HepG2 (cell line): Measurements from ENCODE around the gene FNBP1L. TPM values are rescaled to one million over a fixed set of nuclear protein-coding genes. Genes with fewer than 3 reads are reported as not detected.

Experiments used
- ATAC-seq: fragments of 200-7000 bp; cut with Tn5 transposase; 3 replicates; pipeline ENCODE4 v1.9.1; 2020; ENCODE audit warnings: mild to moderate bottlenecking, moderate library complexity
- BruUV-seq: library from RNA; stranded (reverse); fragments of 400-500 nt; replicated peaks from 2 replicates; lab custom pipeline; 2021; lab: Mats Ljungman, UMichigan
- CTCF ChIA-PET: fragments of 300-600 bp; formaldehyde crosslinking; extraction: SDS; loops from one replicate; lab custom pipeline; 2021; ENCODE audit warnings: low total read pairs, inconsistent platforms, low intra/inter-chr PET ratio; lab: Yijun Ruan, JAX
- POLR2A ChIA-PET: fragments of 350-600 bp; sonication (Branson Sonifier 250); formaldehyde crosslinking; loops from one replicate; lab custom pipeline; 2020; ENCODE audit warnings: antibody characterized with exemption, inconsistent platforms; lab: Yijun Ruan, JAX
- DNase-seq: peaks from one replicate; pipeline ENCODE4 v3.0.0-alpha.2; 2015; ENCODE audit warnings: low spot score
- FAIRE-seq: peaks from 3 replicates; lab custom pipeline; 2011; peaks lifted over from hg19 to GRCh38; lab: Jason Lieb, UNC
- H2AFZ ChIP-seq: one replicate; pipeline ENCODE4 v1.6.1; 2011; ENCODE audit warnings: low read length, inconsistent platforms
- H3K27ac ChIP-seq: fragments of 300-600 bp; 3 replicates; pipeline ENCODE4 v1.8.0; 2011; ENCODE audit warnings: mixed run types, mild to moderate bottlenecking, mixed read lengths, low read length, inconsistent platforms; ENCODE audit not compliant: insufficient read depth; ENCODE audit errors: extremely low read length
- H3K27me3 ChIP-seq, 2 experiments: fragments of 200-600 bp in 1 of 2; 2 replicates in 1 of 2; 3 replicates in 1 of 2; pipeline versions ENCODE4 v1.6.0 to v1.8.0; 2011; ENCODE audit warnings: low read length in 2 of 2, mild to moderate bottlenecking in 2 of 2, moderate library complexity in 2 of 2, inconsistent platforms in 1 of 2; ENCODE audit not compliant: insufficient read depth in 2 of 2, control insufficient read depth in 1 of 2
- H3K36me3 ChIP-seq, 2 experiments: fragments of 200-600 bp in 1 of 2; replicated peaks in 1 of 2; 2 replicates in 1 of 2; 3 replicates in 1 of 2; pipeline versions ENCODE4 v1.5.1 to v1.8.0; 2011; ENCODE audit warnings: low read length in 2 of 2, inconsistent platforms in 1 of 2; ENCODE audit not compliant: insufficient read depth in 2 of 2, control insufficient read depth in 1 of 2
- H3K4me1 ChIP-seq: 2 replicates; pipeline ENCODE4 v1.5.1; 2012; ENCODE audit warnings: low read length, inconsistent platforms; ENCODE audit not compliant: insufficient read depth
- H3K4me2 ChIP-seq: 2 replicates; pipeline ENCODE4 v1.6.0; 2011; ENCODE audit warnings: low read depth, low read length, inconsistent platforms
- H3K4me3 ChIP-seq, 3 experiments: fragments of 200-600 bp in 1 of 3; sonication (generic), shearing (Covaris generic) in 1 of 3; replicated peaks in 1 of 3; 2 replicates each; pipeline ENCODE4 v1.5.1; 2011 to 2016; ENCODE audit warnings: low read length in 3 of 3, inconsistent platforms in 2 of 3, low read depth in 2 of 3, mild to moderate bottlenecking in 2 of 3, control low read depth in 1 of 3, mixed read lengths in 1 of 3; ENCODE audit not compliant: insufficient read depth in 1 of 3
- H3K79me2 ChIP-seq: one replicate; pipeline ENCODE4 v1.6.1; 2011; ENCODE audit warnings: low read length, inconsistent platforms; ENCODE audit not compliant: insufficient read depth
- H3K9ac ChIP-seq: 2 replicates; pipeline ENCODE4 v1.6.0; 2011; ENCODE audit warnings: mild to moderate bottlenecking, low read depth, low read length, inconsistent platforms; ENCODE audit not compliant: insufficient read depth
- H3K9me3 ChIP-seq: 2 replicates; pipeline ENCODE4 v1.5.1; 2012; ENCODE audit warnings: mild to moderate bottlenecking, low read length
- H4K20me1 ChIP-seq: 2 replicates; pipeline ENCODE4 v1.6.0; 2011; ENCODE audit warnings: inconsistent platforms, mild to moderate bottlenecking, low read length, moderate library complexity; ENCODE audit not compliant: insufficient read depth
- GPN1 ChIP-seq: sonication (generic); formaldehyde crosslinking; IDR thresholded peaks from 2 replicates; pipeline ENCODE4 v1.5.1; 2020; ENCODE audit warnings: missing genetic modification reagents, borderline replicate concordance
- SMAD1 ChIP-seq: sonication (generic); formaldehyde crosslinking; IDR thresholded peaks from 2 replicates; pipeline ENCODE4 v1.4.0; 2020; ENCODE audit warnings: missing genetic modification reagents, low read depth, mild to moderate bottlenecking, borderline replicate concordance
- TOE1 ChIP-seq: sonication (generic); formaldehyde crosslinking; IDR thresholded peaks from 2 replicates; pipeline ENCODE4 v1.4.0; 2020; ENCODE audit warnings: mild to moderate bottlenecking, missing genetic modification reagents
- ZMAT3 ChIP-seq: sonication (generic); formaldehyde crosslinking; conservative IDR thresholded peaks from 2 replicates; pipeline ENCODE4 v1.7.0; 2021; ENCODE audit warnings: missing genetic modification reagents
- ZMYM4 ChIP-seq: sonication (generic); formaldehyde crosslinking; IDR thresholded peaks from 2 replicates; pipeline ENCODE4 v1.8.1; 2023; ENCODE audit warnings: mild to moderate bottlenecking, missing genetic modification reagents
- ZNF382 ChIP-seq: sonication (generic); formaldehyde crosslinking; IDR thresholded peaks from 2 replicates; pipeline ENCODE4 v1.5.0; 2020; ENCODE audit warnings: missing genetic modification reagents, mild to moderate bottlenecking, borderline replicate concordance
- ZNF468 ChIP-seq: sonication (generic); formaldehyde crosslinking; IDR thresholded peaks from 2 replicates; pipeline ENCODE4 v1.8.0; 2022; ENCODE audit warnings: mild to moderate bottlenecking, moderate library complexity, missing genetic modification reagents
- WGBS: methylation state at CpG from one replicate; pipeline ENCODE4 v1.1.6; 2017; ENCODE audit warnings: low lambda C conversion rate; 5-methylcytosine and 5-hydroxymethylcytosine counted together
- in situ Hi-C: cut with HindIII; loops from 2 replicates; pipeline ENCODE4 v1.10.0; 2017; ENCODE audit warnings: low pct_unique_long_range_greater_than_20kb; ENCODE audit not compliant: extremely low pct_ligation_motif_present
- intact Hi-C: fragments of 100-400 bp; cut with micrococcal nuclease; formaldehyde crosslinking; loops from one replicate; pipeline ENCODE4 v1.10.0; 2022; ENCODE audit not compliant: unreplicated experiment
- polyA plus RNA-seq, 8 experiments: library from polyadenylated mRNA; depleted of rRNA in 3 of 8; stranded (reverse) in 7 of 8; unstranded in 1 of 8; fragments of >200 nt; fragmentation: Illumina TruSeq in 4 of 8; extraction: Trizol in 4 of 8; gene quantifications; 2 replicates each; pipeline versions ENCODE4 v1.2.1 to v1.2.3, GENCODE V29; 2011 to 2016; ENCODE audit warnings: low read depth in 4 of 8, missing spikeins in 1 of 8, mixed read lengths in 1 of 8; ENCODE audit not compliant: insufficient read depth in 1 of 8
- total RNA-seq, 5 experiments: library from RNA; depleted of rRNA; stranded (reverse); fragments of >200 nt; fragmentation: Illumina TruSeq; extraction: Trizol; gene quantifications; 2 replicates each; pipeline ENCODE4 v1.2.3, GENCODE V29; 2016; ENCODE audit warnings: low read depth in 1 of 5
- TF ChIP-seq, protein P1 (sequence below): sonication (generic); formaldehyde crosslinking; IDR thresholded peaks from 2 replicates; pipeline ENCODE4 v1.5.0; 2020; ENCODE audit warnings: mild to moderate bottlenecking, missing genetic modification reagents
- TF ChIP-seq, protein P2 (sequence below): sonication (generic); formaldehyde crosslinking; IDR thresholded peaks from 2 replicates; pipeline ENCODE4 v1.4.0; 2020; ENCODE audit warnings: missing genetic modification reagents
- TF ChIP-seq, protein P3 (sequence below): sonication (generic); formaldehyde crosslinking; IDR thresholded peaks from 2 replicates; pipeline ENCODE4 v1.5.0; 2020; ENCODE audit warnings: missing genetic modification reagents
- TF ChIP-seq, protein P4 (sequence below): sonication (generic); formaldehyde crosslinking; IDR thresholded peaks from 2 replicates; pipeline ENCODE4 v1.4.0; 2020; ENCODE audit warnings: missing genetic modification reagents
- TF ChIP-seq, protein P5 (sequence below): IDR thresholded peaks from 2 replicates; pipeline ENCODE4 v1.6.1; 2016; ENCODE audit warnings: low read depth, borderline replicate concordance

Gene FNBP1L
- total and polyA plus RNA-seq, 2 of the 13 experiments (the other 11 are each of a cell fraction or from before 2014, with no cell fraction given), result 24.1 to 27.1 TPM

DNA sequence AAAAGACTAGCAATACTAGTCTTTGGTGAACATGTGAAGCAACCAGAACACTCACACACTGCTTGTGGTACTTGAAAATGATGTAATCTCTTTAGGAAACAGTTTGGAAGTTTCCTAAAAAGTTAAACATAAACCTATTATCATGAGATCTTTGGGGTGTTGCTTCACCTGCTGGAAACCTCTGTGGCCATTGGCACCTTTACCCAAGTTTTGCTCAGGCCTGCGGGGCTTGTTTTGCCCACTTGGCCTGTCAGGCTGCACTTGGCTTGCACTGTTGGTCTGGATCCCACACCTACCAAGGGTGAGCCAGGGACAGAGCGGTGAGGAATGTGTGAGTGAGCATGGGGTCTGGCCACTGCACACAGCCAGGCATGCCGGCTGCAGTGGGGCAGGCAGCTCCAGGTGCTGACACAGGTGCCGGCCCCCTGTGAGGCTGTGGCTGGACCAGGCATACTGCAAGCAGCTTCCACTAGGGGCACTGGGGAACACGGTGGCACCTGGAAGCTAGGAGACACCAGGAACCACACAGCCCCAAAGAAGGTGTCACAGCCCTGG, 14.4 kb upstream of the FNBP1L start:
- no peaks in the 10 kb centered on the region for H3K9me3 ChIP-seq
- ChIA-PET POLR2A (interaction anchor here (1.4 to 2.1 kb wide), 3 partner anchors 88 to 446 kb away, joined by 5 to 10 read pairs (median 9); partner anchors contain the start of genes DNTTIP2 and DR1), CTCF (no interaction called here)
- no peak for FAIRE-seq
- no peak for DNase-seq
- no peaks in the 10 kb centered on the region for H3K36me3 ChIP-seq
- no peak overlapping the region for H2AFZ ChIP-seq
- H3K4me2 ChIP-seq, result peak overlapping the region; percentile 42; the same call in 1 of the 2 replicates
- WGBS, result 0% methylated on average over 1 of the region's 5 CpGs
- H3K4me1 ChIP-seq, result peaks cover 14% of the 10 kb centered on the region; the same call in 1 of the 2 replicates
- no peak overlapping the region for H3K4me3 ChIP-seq
- ATAC-seq, result peak; percentile 94
- BruUV-seq, result no TSS peak
- H3K79me2 ChIP-seq, result no peaks in the 10 kb centered on the region
- in situ Hi-C loops, result loop anchor here (10.0 kb wide), 1 partner anchor 391 kb away; no protein-coding TSS in a partner anchor
- H3K27me3 ChIP-seq, result no peaks in the 10 kb centered on the region; a peak in 1 of 5 replicates
- H3K9ac ChIP-seq, result no peak overlapping the region
- intact Hi-C loops, result no loop called here
- H3K27ac ChIP-seq, result no peak overlapping the region
- no peaks in the 10 kb centered on the region for H4K20me1 ChIP-seq
- TF ChIP-seq TOE1 (CRISPR knock-in tag) (no peak), ZNF468 (CRISPR knock-in tag) (no peak), SMAD1 (CRISPR knock-in tag) (no peak), GPN1 (CRISPR knock-in tag) (no peak), ZMYM4 (CRISPR knock-in tag) (peak; percentile 42; the same call in 1 of the 2 replicates), ZNF382 (CRISPR knock-in tag) (no peak), ZMAT3 (CRISPR knock-in tag) (no peak)
- TF ChIP-seq, protein P1, sequence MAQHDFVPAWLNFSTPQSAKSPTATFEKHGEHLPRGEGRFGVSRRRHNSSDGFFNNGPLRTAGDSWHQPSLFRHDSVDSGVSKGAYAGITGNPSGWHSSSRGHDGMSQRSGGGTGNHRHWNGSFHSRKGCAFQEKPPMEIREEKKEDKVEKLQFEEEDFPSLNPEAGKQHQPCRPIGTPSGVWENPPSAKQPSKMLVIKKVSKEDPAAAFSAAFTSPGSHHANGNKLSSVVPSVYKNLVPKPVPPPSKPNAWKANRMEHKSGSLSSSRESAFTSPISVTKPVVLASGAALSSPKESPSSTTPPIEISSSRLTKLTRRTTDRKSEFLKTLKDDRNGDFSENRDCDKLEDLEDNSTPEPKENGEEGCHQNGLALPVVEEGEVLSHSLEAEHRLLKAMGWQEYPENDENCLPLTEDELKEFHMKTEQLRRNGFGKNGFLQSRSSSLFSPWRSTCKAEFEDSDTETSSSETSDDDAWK (CRISPR knock-in tag), result no peak
- TF ChIP-seq, protein P2, sequence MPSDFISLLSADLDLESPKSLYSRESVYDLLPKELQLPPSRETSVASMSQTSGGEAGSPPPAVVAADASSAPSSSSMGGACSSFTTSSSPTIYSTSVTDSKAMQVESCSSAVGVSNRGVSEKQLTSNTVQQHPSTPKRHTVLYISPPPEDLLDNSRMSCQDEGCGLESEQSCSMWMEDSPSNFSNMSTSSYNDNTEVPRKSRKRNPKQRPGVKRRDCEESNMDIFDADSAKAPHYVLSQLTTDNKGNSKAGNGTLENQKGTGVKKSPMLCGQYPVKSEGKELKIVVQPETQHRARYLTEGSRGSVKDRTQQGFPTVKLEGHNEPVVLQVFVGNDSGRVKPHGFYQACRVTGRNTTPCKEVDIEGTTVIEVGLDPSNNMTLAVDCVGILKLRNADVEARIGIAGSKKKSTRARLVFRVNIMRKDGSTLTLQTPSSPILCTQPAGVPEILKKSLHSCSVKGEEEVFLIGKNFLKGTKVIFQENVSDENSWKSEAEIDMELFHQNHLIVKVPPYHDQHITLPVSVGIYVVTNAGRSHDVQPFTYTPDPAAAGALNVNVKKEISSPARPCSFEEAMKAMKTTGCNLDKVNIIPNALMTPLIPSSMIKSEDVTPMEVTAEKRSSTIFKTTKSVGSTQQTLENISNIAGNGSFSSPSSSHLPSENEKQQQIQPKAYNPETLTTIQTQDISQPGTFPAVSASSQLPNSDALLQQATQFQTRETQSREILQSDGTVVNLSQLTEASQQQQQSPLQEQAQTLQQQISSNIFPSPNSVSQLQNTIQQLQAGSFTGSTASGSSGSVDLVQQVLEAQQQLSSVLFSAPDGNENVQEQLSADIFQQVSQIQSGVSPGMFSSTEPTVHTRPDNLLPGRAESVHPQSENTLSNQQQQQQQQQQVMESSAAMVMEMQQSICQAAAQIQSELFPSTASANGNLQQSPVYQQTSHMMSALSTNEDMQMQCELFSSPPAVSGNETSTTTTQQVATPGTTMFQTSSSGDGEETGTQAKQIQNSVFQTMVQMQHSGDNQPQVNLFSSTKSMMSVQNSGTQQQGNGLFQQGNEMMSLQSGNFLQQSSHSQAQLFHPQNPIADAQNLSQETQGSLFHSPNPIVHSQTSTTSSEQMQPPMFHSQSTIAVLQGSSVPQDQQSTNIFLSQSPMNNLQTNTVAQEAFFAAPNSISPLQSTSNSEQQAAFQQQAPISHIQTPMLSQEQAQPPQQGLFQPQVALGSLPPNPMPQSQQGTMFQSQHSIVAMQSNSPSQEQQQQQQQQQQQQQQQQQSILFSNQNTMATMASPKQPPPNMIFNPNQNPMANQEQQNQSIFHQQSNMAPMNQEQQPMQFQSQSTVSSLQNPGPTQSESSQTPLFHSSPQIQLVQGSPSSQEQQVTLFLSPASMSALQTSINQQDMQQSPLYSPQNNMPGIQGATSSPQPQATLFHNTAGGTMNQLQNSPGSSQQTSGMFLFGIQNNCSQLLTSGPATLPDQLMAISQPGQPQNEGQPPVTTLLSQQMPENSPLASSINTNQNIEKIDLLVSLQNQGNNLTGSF (CRISPR knock-in tag), result no peak
- TF ChIP-seq, protein P3, sequence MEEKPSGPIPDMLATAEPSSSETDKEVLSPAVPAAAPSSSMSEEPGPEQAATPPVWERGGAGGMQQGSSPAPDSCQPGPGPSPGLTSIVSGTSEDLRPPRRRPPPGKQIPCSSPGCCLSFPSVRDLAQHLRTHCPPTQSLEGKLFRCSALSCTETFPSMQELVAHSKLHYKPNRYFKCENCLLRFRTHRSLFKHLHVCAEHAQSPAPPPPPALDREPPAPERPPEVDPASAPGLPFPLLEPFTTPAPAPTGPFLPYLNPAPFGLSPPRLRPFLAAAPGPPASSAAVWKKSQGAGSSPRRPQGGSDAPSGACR (CRISPR knock-in tag), result no peak
- TF ChIP-seq, protein P4, sequence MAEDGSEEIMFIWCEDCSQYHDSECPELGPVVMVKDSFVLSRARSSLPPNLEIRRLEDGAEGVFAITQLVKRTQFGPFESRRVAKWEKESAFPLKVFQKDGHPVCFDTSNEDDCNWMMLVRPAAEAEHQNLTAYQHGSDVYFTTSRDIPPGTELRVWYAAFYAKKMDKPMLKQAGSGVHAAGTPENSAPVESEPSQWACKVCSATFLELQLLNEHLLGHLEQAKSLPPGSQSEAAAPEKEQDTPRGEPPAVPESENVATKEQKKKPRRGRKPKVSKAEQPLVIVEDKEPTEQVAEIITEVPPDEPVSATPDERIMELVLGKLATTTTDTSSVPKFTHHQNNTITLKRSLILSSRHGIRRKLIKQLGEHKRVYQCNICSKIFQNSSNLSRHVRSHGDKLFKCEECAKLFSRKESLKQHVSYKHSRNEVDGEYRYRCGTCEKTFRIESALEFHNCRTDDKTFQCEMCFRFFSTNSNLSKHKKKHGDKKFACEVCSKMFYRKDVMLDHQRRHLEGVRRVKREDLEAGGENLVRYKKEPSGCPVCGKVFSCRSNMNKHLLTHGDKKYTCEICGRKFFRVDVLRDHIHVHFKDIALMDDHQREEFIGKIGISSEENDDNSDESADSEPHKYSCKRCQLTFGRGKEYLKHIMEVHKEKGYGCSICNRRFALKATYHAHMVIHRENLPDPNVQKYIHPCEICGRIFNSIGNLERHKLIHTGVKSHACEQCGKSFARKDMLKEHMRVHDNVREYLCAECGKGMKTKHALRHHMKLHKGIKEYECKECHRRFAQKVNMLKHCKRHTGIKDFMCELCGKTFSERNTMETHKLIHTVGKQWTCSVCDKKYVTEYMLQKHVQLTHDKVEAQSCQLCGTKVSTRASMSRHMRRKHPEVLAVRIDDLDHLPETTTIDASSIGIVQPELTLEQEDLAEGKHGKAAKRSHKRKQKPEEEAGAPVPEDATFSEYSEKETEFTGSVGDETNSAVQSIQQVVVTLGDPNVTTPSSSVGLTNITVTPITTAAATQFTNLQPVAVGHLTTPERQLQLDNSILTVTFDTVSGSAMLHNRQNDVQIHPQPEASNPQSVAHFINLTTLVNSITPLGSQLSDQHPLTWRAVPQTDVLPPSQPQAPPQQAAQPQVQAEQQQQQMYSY (CRISPR knock-in tag), result no peak
- TF ChIP-seq, protein P5, sequence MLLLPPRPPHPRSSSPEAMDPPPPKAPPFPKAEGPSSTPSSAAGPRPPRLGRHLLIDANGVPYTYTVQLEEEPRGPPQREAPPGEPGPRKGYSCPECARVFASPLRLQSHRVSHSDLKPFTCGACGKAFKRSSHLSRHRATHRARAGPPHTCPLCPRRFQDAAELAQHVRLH (CRISPR knock-in tag), result no peak
